MM.1S (cell line): Measurements from ENCODE around the gene RPL27A.

Experiments used
- DNase-seq: peaks from one replicate; pipeline ENCODE4 v3.0.0-alpha.2; 2015
- H2AFZ ChIP-seq: fragments of 300-600 bp; sonication (generic); 2 replicates; pipeline ENCODE4 v1.6.0; 2016; ENCODE audit warnings: antibody characterized with exemption, low read length
- H3F3A ChIP-seq: fragments of 300-600 bp; sonication (generic); 2 replicates; pipeline ENCODE4 v1.6.1; 2016; ENCODE audit warnings: mild to moderate bottlenecking, antibody characterized with exemption, low read length, moderate library complexity, mixed read lengths; ENCODE audit not compliant: insufficient read depth
- H3K27ac ChIP-seq: fragments of 300-600 bp; sonication (generic); 2 replicates; pipeline ENCODE4 v1.5.1; 2016; ENCODE audit warnings: mild to moderate bottlenecking, low read length
- H3K27me3 ChIP-seq: fragments of 300-600 bp; sonication (generic); replicated peaks from 2 replicates; pipeline ENCODE4 v1.6.0; 2016; ENCODE audit warnings: low read length; ENCODE audit not compliant: insufficient read depth
- H3K36me3 ChIP-seq: fragments of 300-600 bp; sonication (generic); replicated peaks from 2 replicates; pipeline ENCODE4 v1.6.1; 2016; ENCODE audit warnings: mild to moderate bottlenecking, low read length, mixed read lengths; ENCODE audit not compliant: insufficient read depth
- H3K4me1 ChIP-seq: fragments of 300-600 bp; sonication (generic); 2 replicates; pipeline ENCODE4 v1.6.1; 2016; ENCODE audit warnings: low read length, mixed read lengths
- H3K4me2 ChIP-seq: fragments of 300-600 bp; sonication (generic); 2 replicates; pipeline ENCODE4 v1.6.0; 2016; ENCODE audit warnings: low read depth, low read length
- H3K4me3 ChIP-seq: fragments of 300-600 bp; sonication (generic); 2 replicates; pipeline ENCODE4 v1.5.1; 2016; ENCODE audit warnings: low read length, mixed read lengths
- H3K79me2 ChIP-seq: fragments of 300-600 bp; sonication (generic); 2 replicates; pipeline ENCODE4 v1.6.1; 2016; ENCODE audit warnings: mixed run types, low read length, mixed read lengths
- H3K9ac ChIP-seq: fragments of 300-600 bp; sonication (generic); 2 replicates; pipeline ENCODE4 v1.6.1; 2016; ENCODE audit warnings: low read length, mixed read lengths
- H3K9me2 ChIP-seq: fragments of 300-600 bp; sonication (generic); replicated peaks from 2 replicates; pipeline ENCODE4 v1.6.1; 2016; ENCODE audit warnings: mild to moderate bottlenecking, low read length, mixed read lengths; ENCODE audit not compliant: insufficient read depth
- H3K9me3 ChIP-seq: fragments of 300-600 bp; sonication (generic); replicated peaks from 2 replicates; pipeline ENCODE4 v1.6.1; 2016; ENCODE audit warnings: mild to moderate bottlenecking, low read length, mixed read lengths; ENCODE audit not compliant: insufficient read depth
- H4K20me1 ChIP-seq: fragments of 300-600 bp; sonication (generic); 2 replicates; pipeline ENCODE4 v1.6.1; 2016; ENCODE audit warnings: mild to moderate bottlenecking, low read length, moderate library complexity, mixed read lengths; ENCODE audit not compliant: insufficient read depth
- CTCF ChIP-seq: fragments of 300-600 bp; sonication (generic); IDR thresholded peaks from 2 replicates; pipeline ENCODE4 v1.5.1; 2016; ENCODE audit warnings: antibody characterized with exemption, low read length, mixed read lengths
- EZH2 ChIP-seq: fragments of 300-600 bp; sonication (generic); optimal IDR thresholded peaks from 2 replicates; pipeline ENCODE3; 2017; ENCODE audit warnings: low read depth, mild to moderate bottlenecking, antibody characterized with exemption, low read length, mixed read lengths
- EZH2phosphoT487 ChIP-seq: fragments of 300-600 bp; sonication (generic); IDR thresholded peaks from 2 replicates; pipeline ENCODE4 v1.6.1; 2018; ENCODE audit warnings: antibody characterized with exemption, low read length

RPL27A gene

GRCh38 chr11:8732748-8733241 is 50.2 kb downstream of the RPL27A start:
- H3K9me2 ChIP-seq: no peaks in the 10 kb centered on the region
- H3K9ac ChIP-seq: no peak overlapping the region; the same call in 1 of the 2 replicates
- H3F3A ChIP-seq: peaks cover 10% of the 10 kb centered on the region; the same call in 1 of the 2 replicates
- H3K4me3 ChIP-seq: no peak overlapping the region
- no peaks in the 10 kb centered on the region for H3K9me3 ChIP-seq
- no peaks in the 10 kb centered on the region for H4K20me1 ChIP-seq
- peak overlapping the region; percentile 45 for H3K4me2 ChIP-seq
- H3K4me1 ChIP-seq: peaks cover 24% of the 10 kb centered on the region
- H3K27me3 ChIP-seq: no peaks in the 10 kb centered on the region
- no peak for TF ChIP-seq EZH2phosphoT487
- no peak for TF ChIP-seq CTCF
- TF ChIP-seq EZH2: no peak
- no peak for DNase-seq
- H3K36me3 ChIP-seq: no peaks in the 10 kb centered on the region
- H3K27ac ChIP-seq: peak overlapping the region; percentile 56; the same call in 1 of the 2 replicates
- H3K79me2 ChIP-seq: no peaks in the 10 kb centered on the region
- H2AFZ ChIP-seq: peak overlapping the region; percentile 23; the same call in 1 of the 2 replicates

DNA sequence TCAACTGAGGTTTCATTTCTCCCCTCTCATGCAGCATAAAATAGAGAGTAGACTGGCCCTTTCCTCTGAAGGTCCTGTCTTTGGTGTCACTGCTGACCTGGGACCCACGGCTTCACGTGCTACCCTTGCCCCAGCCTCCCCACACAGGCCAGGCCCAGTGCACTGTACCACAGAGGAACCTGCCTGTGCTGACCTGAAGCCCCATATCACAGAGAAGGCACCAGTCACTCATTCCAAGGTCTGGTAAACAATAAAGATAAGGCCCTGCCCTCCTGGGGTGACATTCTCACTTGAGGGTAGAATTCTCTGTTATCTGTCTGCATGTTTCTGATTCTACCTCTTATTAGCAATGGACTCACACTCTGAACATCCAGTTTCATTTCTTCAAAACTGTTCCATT is 51.3 kb downstream of the RPL27A start:
- Histone ChIP-seq H3K79me2 (no peaks in the 10 kb centered on the region), H3K27me3 (no peaks in the 10 kb centered on the region), H2AFZ (no peak overlapping the region), H3K9me3 (no peaks in the 10 kb centered on the region), H3K4me2 (no peak overlapping the region), H3K4me3 (no peak overlapping the region), H3K9me2 (no peaks in the 10 kb centered on the region), H3K27ac (no peak overlapping the region), H3K9ac (no peak overlapping the region), H3K4me1 (peaks cover 24% of the 10 kb centered on the region), H3F3A (peaks cover 10% of the 10 kb centered on the region; the same call in 1 of the 2 replicates), H3K36me3 (no peaks in the 10 kb centered on the region), H4K20me1 (no peaks in the 10 kb centered on the region)
- TF ChIP-seq EZH2 (no peak), EZH2phosphoT487 (no peak), CTCF (no peak)
- DNase-seq: no peak

DNA sequence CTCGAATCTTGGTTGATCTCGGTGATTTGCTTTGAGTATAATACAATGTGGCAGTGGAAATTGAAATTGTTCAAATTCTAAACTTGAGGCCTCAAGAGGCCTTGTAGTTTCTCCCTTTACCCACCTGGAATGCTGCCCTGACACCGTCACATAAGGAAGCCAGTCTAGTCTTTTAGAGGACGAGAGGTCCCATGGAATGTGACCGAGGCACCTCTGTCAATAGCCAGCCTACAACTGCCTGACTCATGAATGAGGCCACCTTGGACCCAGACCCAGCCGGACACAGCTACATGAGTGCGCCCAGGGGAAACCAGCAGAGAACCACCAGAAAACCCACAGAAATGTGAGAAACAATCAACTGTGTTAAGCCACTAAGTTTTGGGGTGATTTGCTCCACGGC is 52.5 kb downstream of the RPL27A start:
- Histone ChIP-seq H3K4me1 (peaks cover 24% of the 10 kb centered on the region), H4K20me1 (no peaks in the 10 kb centered on the region), H3K36me3 (no peaks in the 10 kb centered on the region), H3F3A (peaks cover 10% of the 10 kb centered on the region; the same call in 1 of the 2 replicates), H3K27me3 (no peaks in the 10 kb centered on the region), H3K9me3 (no peaks in the 10 kb centered on the region), H3K9me2 (no peaks in the 10 kb centered on the region), H2AFZ (no peak overlapping the region), H3K9ac (no peak overlapping the region), H3K4me2 (no peak overlapping the region), H3K27ac (no peak overlapping the region), H3K4me3 (no peak overlapping the region), H3K79me2 (no peaks in the 10 kb centered on the region)
- TF ChIP-seq CTCF (no peak), EZH2 (no peak), EZH2phosphoT487 (no peak)
- DNase-seq: no peak
